ENCODE data around the gene ACOT8. TPM values are rescaled to one million over a fixed set of nuclear protein-coding genes. Genes with fewer than 3 reads are reported as not detected.

Gene ACOT8
- total RNA-seq, 4 donors from 2014 or later = 32.3 to 66.2 (median 41.4) TPM

DNA sequence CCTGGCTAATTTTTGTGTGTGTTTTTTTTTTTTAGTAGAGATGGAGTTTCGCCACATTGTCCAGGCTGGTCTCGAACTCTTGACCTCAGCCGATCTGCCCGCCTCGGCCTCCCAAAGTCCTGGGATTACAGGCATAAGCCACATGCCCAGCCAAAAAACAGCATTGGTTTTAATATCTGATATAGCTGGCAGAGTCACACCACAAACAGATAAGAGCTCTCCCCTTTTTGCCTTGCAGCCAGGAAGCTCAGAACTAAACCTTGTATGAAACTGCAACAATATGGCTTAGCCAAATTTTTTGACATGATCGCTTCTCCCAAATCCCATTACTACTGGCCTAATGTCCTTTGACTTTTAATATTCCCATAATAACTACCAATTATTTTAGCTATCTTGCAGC, 4.9 kb downstream of the ACOT8 start:
- Histone ChIP-seq H3K4me1 (peaks cover 24 to 26% of the 10 kb centered on the region in 2 donors), H3K27ac (no peak overlapping the region), H3K9me3 (no peaks in the 10 kb centered on the region), H3K36me3 (peaks cover 0 to 25% of the 10 kb centered on the region in 2 donors), H3K4me3 (no peak overlapping the region), H3K27me3 (no peaks in the 10 kb centered on the region)
- DNase-seq (no peak), ATAC-seq (no peak)
- in situ Hi-C loops (cut with MboI; ENCODE audit: low sequenced_read_pairs in 4 of 4) = no loop called here
- TF ChIP-seq, protein P1, sequence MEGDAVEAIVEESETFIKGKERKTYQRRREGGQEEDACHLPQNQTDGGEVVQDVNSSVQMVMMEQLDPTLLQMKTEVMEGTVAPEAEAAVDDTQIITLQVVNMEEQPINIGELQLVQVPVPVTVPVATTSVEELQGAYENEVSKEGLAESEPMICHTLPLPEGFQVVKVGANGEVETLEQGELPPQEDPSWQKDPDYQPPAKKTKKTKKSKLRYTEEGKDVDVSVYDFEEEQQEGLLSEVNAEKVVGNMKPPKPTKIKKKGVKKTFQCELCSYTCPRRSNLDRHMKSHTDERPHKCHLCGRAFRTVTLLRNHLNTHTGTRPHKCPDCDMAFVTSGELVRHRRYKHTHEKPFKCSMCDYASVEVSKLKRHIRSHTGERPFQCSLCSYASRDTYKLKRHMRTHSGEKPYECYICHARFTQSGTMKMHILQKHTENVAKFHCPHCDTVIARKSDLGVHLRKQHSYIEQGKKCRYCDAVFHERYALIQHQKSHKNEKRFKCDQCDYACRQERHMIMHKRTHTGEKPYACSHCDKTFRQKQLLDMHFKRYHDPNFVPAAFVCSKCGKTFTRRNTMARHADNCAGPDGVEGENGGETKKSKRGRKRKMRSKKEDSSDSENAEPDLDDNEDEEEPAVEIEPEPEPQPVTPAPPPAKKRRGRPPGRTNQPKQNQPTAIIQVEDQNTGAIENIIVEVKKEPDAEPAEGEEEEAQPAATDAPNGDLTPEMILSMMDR (IDR thresholded peaks at IDR 0.05 in 4 of 5, conservative IDR thresholded peaks at IDR 0.05 in 1 of 5) = no peak
- no peak for TF ChIP-seq POLR2A (IDR thresholded peaks at IDR 0.05)
- intact Hi-C loops (cut with DNase I; ENCODE audit: low total_unique reads) = no loop called here

DNA sequence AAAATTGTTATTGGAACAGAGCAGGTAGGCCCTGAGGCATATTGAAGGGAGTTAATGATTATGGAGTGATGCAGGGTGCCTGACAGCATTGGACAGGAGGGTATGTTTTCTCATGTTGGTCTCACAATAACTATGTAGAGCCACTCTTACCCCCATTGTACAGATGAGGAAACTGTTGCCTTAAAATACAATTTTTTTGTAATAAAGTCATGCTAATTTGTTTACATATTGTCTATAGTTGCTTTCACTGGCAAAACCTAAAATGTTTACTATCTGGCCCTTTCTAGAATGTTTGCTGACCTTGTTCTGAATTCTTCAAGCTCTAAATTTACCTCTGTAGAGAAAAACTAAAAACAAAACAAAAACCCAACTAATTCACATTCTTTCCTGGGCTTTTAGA, 5.7 kb downstream of the ACOT8 start:
- Histone ChIP-seq H3K36me3 (peaks cover 0 to 28% of the 10 kb centered on the region in 2 donors), H3K27me3 (no peaks in the 10 kb centered on the region), H3K4me3 (no peak overlapping the region), H3K9me3 (no peaks in the 10 kb centered on the region), H3K4me1 (peaks cover 23% of the 10 kb centered on the region in 2 donors), H3K27ac (peak overlapping the region in 1 of 4 donors; percentile 47)
- intact Hi-C loops (cut with DNase I; ENCODE audit: low total_unique reads) (no loop called here), in situ Hi-C loops (cut with MboI; ENCODE audit: low sequenced_read_pairs in 4 of 4) (no loop called here)
- DNase-seq (no peak), ATAC-seq (no peak)
- TF ChIP-seq POLR2A (IDR thresholded peaks at IDR 0.05) = no peak
- TF ChIP-seq, protein P1 (IDR thresholded peaks at IDR 0.05 in 4 of 5, conservative IDR thresholded peaks at IDR 0.05 in 1 of 5) = no peak

DNA sequence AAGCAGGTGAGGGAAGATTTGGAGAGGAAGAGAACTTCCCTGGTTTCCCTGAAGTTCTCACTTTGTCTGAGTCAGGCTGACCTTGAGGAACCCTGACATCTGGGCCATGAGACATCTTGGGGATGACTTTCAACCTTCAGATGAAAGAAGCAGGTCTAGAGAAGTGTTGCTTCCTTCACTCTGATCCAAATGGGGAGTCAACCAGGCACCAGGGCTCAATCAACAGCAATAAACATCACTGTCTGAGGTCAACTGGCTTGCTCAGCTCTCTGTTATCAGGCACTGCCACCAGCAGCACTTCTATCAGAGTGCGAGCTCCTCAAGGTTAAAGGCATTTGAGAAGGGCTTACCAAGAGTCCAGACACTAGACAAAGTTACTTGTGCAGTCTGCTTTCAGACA, 6.3 kb downstream of the ACOT8 start:
- ATAC-seq = no peak

DNA sequence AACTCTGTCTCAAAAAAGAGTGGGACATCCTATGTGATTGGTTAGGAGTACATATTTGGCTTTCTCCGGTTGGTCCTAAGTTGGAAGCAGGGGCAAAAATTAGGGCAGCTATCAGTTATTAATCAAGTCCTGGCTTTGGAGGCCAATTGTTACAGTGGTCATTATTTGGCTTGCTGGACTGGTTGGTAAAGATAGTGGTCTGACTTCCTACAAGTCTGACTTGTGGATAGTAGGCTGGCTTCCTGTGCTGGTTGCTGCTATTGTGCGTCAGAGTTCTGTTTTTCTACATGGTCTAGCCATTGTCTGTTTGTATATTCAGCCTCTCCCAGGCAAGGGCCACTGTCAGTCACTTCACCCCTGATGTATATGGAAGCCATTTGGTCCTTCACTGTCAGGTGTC, 7.0 kb downstream of the ACOT8 start:
- peaks cover 10 to 14% of the 10 kb centered on the region in 2 donors for H3K4me1 ChIP-seq
- intact Hi-C loops (cut with DNase I; ENCODE audit: low total_unique reads) = no loop called here
- H3K27ac ChIP-seq = peak overlapping the region in 1 of 4 donors; percentile 47
- no peak for DNase-seq
- no peak overlapping the region for H3K4me3 ChIP-seq
- TF ChIP-seq, protein P1 (IDR thresholded peaks at IDR 0.05 in 4 of 5, conservative IDR thresholded peaks at IDR 0.05 in 1 of 5) = no peak
- no peaks in the 10 kb centered on the region for H3K27me3 ChIP-seq
- no peak for ATAC-seq
- H3K9me3 ChIP-seq = no peaks in the 10 kb centered on the region
- peaks cover 0 to 39% of the 10 kb centered on the region in 2 donors for H3K36me3 ChIP-seq
- in situ Hi-C loops (cut with MboI; ENCODE audit: low sequenced_read_pairs in 4 of 4) = no loop called here

More for the DNA sequence above, 6.3 kb downstream of the ACOT8 start:
- in situ Hi-C loops (cut with MboI; ENCODE audit: low sequenced_read_pairs in 4 of 4) (no loop called here), intact Hi-C loops (cut with DNase I; ENCODE audit: low total_unique reads) (no loop called here)
- TF ChIP-seq, protein P1 (IDR thresholded peaks at IDR 0.05 in 4 of 5, conservative IDR thresholded peaks at IDR 0.05 in 1 of 5) = no peak
- TF ChIP-seq POLR2A (IDR thresholded peaks at IDR 0.05) = no peak
- Histone ChIP-seq H3K4me3 (no peak overlapping the region), H3K27ac (peak overlapping the region in 1 of 4 donors; percentile 47), H3K9me3 (no peaks in the 10 kb centered on the region), H3K27me3 (no peaks in the 10 kb centered on the region), H3K4me1 (peaks cover 17 to 18% of the 10 kb centered on the region in 2 donors), H3K36me3 (peaks cover 0 to 34% of the 10 kb centered on the region in 2 donors)
- DNase-seq = no peak
